HepG2 (cell line): ENCODE data around the gene SAMMSON. TPM values are rescaled to one million over a fixed set of nuclear protein-coding genes. Genes with fewer than 3 reads are reported as not detected.
A peak's percentile ranks its signal among the peaks of the same experiment; 100 is the strongest.

Experiments used
- ATAC-seq: fragments of 200-7000 bp; cut with Tn5 transposase; 3 replicates; pipeline ENCODE4 v1.9.1; 2020; ENCODE audit warnings: mild to moderate bottlenecking, moderate library complexity
- BruUV-seq: library from RNA; stranded (reverse); fragments of 400-500 nt; replicated peaks from 2 replicates; lab custom pipeline; 2021; lab: Mats Ljungman, UMichigan
- CTCF ChIA-PET: fragments of 300-600 bp; formaldehyde crosslinking; extraction: SDS; loops from one replicate; lab custom pipeline; 2021; ENCODE audit warnings: low total read pairs, inconsistent platforms, low intra/inter-chr PET ratio; lab: Yijun Ruan, JAX
- POLR2A ChIA-PET: fragments of 350-600 bp; sonication (Branson Sonifier 250); formaldehyde crosslinking; loops from one replicate; lab custom pipeline; 2020; ENCODE audit warnings: antibody characterized with exemption, inconsistent platforms; lab: Yijun Ruan, JAX
- DNase-seq: peaks from one replicate; pipeline ENCODE4 v3.0.0-alpha.2; 2015; ENCODE audit warnings: low spot score
- FAIRE-seq: peaks from 3 replicates; lab custom pipeline; 2011; peaks lifted over from hg19 to GRCh38; lab: Jason Lieb, UNC
- H2AFZ ChIP-seq: one replicate; pipeline ENCODE4 v1.6.1; 2011; ENCODE audit warnings: low read length, inconsistent platforms
- H3K27ac ChIP-seq: fragments of 300-600 bp; 3 replicates; pipeline ENCODE4 v1.8.0; 2011; ENCODE audit warnings: mixed run types, mild to moderate bottlenecking, mixed read lengths, low read length, inconsistent platforms; ENCODE audit not compliant: insufficient read depth; ENCODE audit errors: extremely low read length
- H3K27me3 ChIP-seq, 2 experiments: fragments of 200-600 bp in 1 of 2; 2 replicates in 1 of 2; 3 replicates in 1 of 2; pipeline versions ENCODE4 v1.6.0 to v1.8.0; 2011; ENCODE audit warnings: low read length in 2 of 2, mild to moderate bottlenecking in 2 of 2, moderate library complexity in 2 of 2, inconsistent platforms in 1 of 2; ENCODE audit not compliant: insufficient read depth in 2 of 2, control insufficient read depth in 1 of 2
- H3K36me3 ChIP-seq, 2 experiments: fragments of 200-600 bp in 1 of 2; replicated peaks in 1 of 2; 2 replicates in 1 of 2; 3 replicates in 1 of 2; pipeline versions ENCODE4 v1.5.1 to v1.8.0; 2011; ENCODE audit warnings: low read length in 2 of 2, inconsistent platforms in 1 of 2; ENCODE audit not compliant: insufficient read depth in 2 of 2, control insufficient read depth in 1 of 2
- H3K4me1 ChIP-seq: 2 replicates; pipeline ENCODE4 v1.5.1; 2012; ENCODE audit warnings: low read length, inconsistent platforms; ENCODE audit not compliant: insufficient read depth
- H3K4me2 ChIP-seq: 2 replicates; pipeline ENCODE4 v1.6.0; 2011; ENCODE audit warnings: low read depth, low read length, inconsistent platforms
- H3K4me3 ChIP-seq, 3 experiments: fragments of 200-600 bp in 1 of 3; sonication (generic), shearing (Covaris generic) in 1 of 3; replicated peaks in 1 of 3; 2 replicates each; pipeline ENCODE4 v1.5.1; 2011 to 2016; ENCODE audit warnings: low read length in 3 of 3, inconsistent platforms in 2 of 3, low read depth in 2 of 3, mild to moderate bottlenecking in 2 of 3, control low read depth in 1 of 3, mixed read lengths in 1 of 3; ENCODE audit not compliant: insufficient read depth in 1 of 3
- H3K79me2 ChIP-seq: one replicate; pipeline ENCODE4 v1.6.1; 2011; ENCODE audit warnings: low read length, inconsistent platforms; ENCODE audit not compliant: insufficient read depth
- H3K9ac ChIP-seq: 2 replicates; pipeline ENCODE4 v1.6.0; 2011; ENCODE audit warnings: mild to moderate bottlenecking, low read depth, low read length, inconsistent platforms; ENCODE audit not compliant: insufficient read depth
- H3K9me3 ChIP-seq: 2 replicates; pipeline ENCODE4 v1.5.1; 2012; ENCODE audit warnings: mild to moderate bottlenecking, low read length
- H4K20me1 ChIP-seq: 2 replicates; pipeline ENCODE4 v1.6.0; 2011; ENCODE audit warnings: inconsistent platforms, mild to moderate bottlenecking, low read length, moderate library complexity; ENCODE audit not compliant: insufficient read depth
- ARNT2 ChIP-seq: sonication (generic); formaldehyde crosslinking; IDR thresholded peaks from 2 replicates; pipeline ENCODE4 v1.8.0; 2022; ENCODE audit warnings: mild to moderate bottlenecking, low read depth, missing genetic modification reagents, moderate library complexity
- CBFB ChIP-seq: sonication (generic); formaldehyde crosslinking; IDR thresholded peaks from 2 replicates; pipeline ENCODE4 v1.4.0; 2020; ENCODE audit warnings: missing genetic modification reagents
- CEBPB ChIP-seq: IDR thresholded peaks from 2 replicates; pipeline ENCODE4 v1.6.1; 2011; ENCODE audit warnings: low read depth, low read length, improper control_type of control experiment, borderline replicate concordance
- CREB1 ChIP-seq, 2 experiments: fragments of 450-650 bp in 1 of 2; IDR thresholded peaks; 2 replicates each; pipeline ENCODE4 v1.6.1; 2016 to 2017; ENCODE audit warnings: control low read depth in 1 of 2, mild to moderate bottlenecking in 1 of 2, missing compliant biosample characterization in 1 of 2, missing genetic modification characterization in 1 of 2
- FOXM1 ChIP-seq: sonication (generic); formaldehyde crosslinking; IDR thresholded peaks from 2 replicates; pipeline ENCODE4 v1.5.0; 2020; ENCODE audit warnings: missing genetic modification reagents
- KDM6A ChIP-seq: IDR thresholded peaks from 2 replicates; pipeline ENCODE4 v1.6.1; 2016; ENCODE audit warnings: low read depth
- MIER3 ChIP-seq: IDR thresholded peaks from 2 replicates; pipeline ENCODE4 v1.6.1; 2016; ENCODE audit warnings: missing compliant biosample characterization, borderline replicate concordance
- RAD51 ChIP-seq: fragments of 450-650 bp; IDR thresholded peaks from 2 replicates; pipeline ENCODE4 v1.6.1; 2016; ENCODE audit warnings: borderline replicate concordance
- SKIL ChIP-seq: sonication (generic); formaldehyde crosslinking; IDR thresholded peaks from 2 replicates; pipeline ENCODE4 v1.8.0; 2022; ENCODE audit warnings: missing genetic modification reagents, mild to moderate bottlenecking, moderate library complexity, borderline replicate concordance
- SRF ChIP-seq: IDR thresholded peaks from 2 replicates; pipeline ENCODE4 v1.6.1; 2011; ENCODE audit warnings: mild to moderate bottlenecking, low read depth, low read length, moderate library complexity
- ZBTB14 ChIP-seq: sonication (generic); formaldehyde crosslinking; IDR thresholded peaks from 2 replicates; pipeline ENCODE4 v1.4.0; 2020; ENCODE audit warnings: missing genetic modification reagents
- ZNF335 ChIP-seq: sonication (generic); formaldehyde crosslinking; IDR thresholded peaks from 2 replicates; pipeline ENCODE4 v1.4.0; 2020; ENCODE audit warnings: missing genetic modification reagents
- ZNF441 ChIP-seq: sonication (generic); formaldehyde crosslinking; IDR thresholded peaks from 2 replicates; pipeline ENCODE4 v1.7.0; 2021; ENCODE audit warnings: missing genetic modification reagents, borderline replicate concordance
- ZNF772 ChIP-seq: sonication (generic); formaldehyde crosslinking; IDR thresholded peaks from 2 replicates; pipeline ENCODE4 v1.5.0; 2020; ENCODE audit warnings: mild to moderate bottlenecking, missing genetic modification reagents
- ZNF879 ChIP-seq: sonication (generic); formaldehyde crosslinking; IDR thresholded peaks from 2 replicates; pipeline ENCODE4 v1.8.1; 2023; ENCODE audit warnings: missing genetic modification reagents
- WGBS: methylation state at CpG from one replicate; pipeline ENCODE4 v1.1.6; 2017; ENCODE audit warnings: low lambda C conversion rate; 5-methylcytosine and 5-hydroxymethylcytosine counted together
- in situ Hi-C: cut with HindIII; loops from 2 replicates; pipeline ENCODE4 v1.10.0; 2017; ENCODE audit warnings: low pct_unique_long_range_greater_than_20kb; ENCODE audit not compliant: extremely low pct_ligation_motif_present
- intact Hi-C: fragments of 100-400 bp; cut with micrococcal nuclease; formaldehyde crosslinking; loops from one replicate; pipeline ENCODE4 v1.10.0; 2022; ENCODE audit not compliant: unreplicated experiment
- polyA plus RNA-seq, 8 experiments: library from polyadenylated mRNA; depleted of rRNA in 3 of 8; stranded (reverse) in 7 of 8; unstranded in 1 of 8; fragments of >200 nt; fragmentation: Illumina TruSeq in 4 of 8; extraction: Trizol in 4 of 8; gene quantifications; 2 replicates each; pipeline versions ENCODE4 v1.2.1 to v1.2.3, GENCODE V29; 2011 to 2016; ENCODE audit warnings: low read depth in 4 of 8, missing spikeins in 1 of 8, mixed read lengths in 1 of 8; ENCODE audit not compliant: insufficient read depth in 1 of 8
- total RNA-seq, 5 experiments: library from RNA; depleted of rRNA; stranded (reverse); fragments of >200 nt; fragmentation: Illumina TruSeq; extraction: Trizol; gene quantifications; 2 replicates each; pipeline ENCODE4 v1.2.3, GENCODE V29; 2016; ENCODE audit warnings: low read depth in 1 of 5

Gene SAMMSON
- total and polyA plus RNA-seq, 2 of the 13 experiments (the other 11 are each of a cell fraction or from before 2014, with no cell fraction given) = not detected

GRCh38 chr3:70094197-70094596 is 94.7 kb downstream of the SAMMSON start:
- ATAC-seq (no peak), FAIRE-seq (no peak), DNase-seq (no peak)
- H3K9me3 ChIP-seq = no peaks in the 10 kb centered on the region
- H2AFZ ChIP-seq = no peak overlapping the region
- no peak overlapping the region for H3K4me2 ChIP-seq
- H3K79me2 ChIP-seq = no peaks in the 10 kb centered on the region
- no peak overlapping the region for H3K4me3 ChIP-seq
- POLR2A ChIA-PET = no interaction called here
- no peaks in the 10 kb centered on the region for H3K4me1 ChIP-seq
- TF ChIP-seq KDM6A (CRISPR knock-in tag) (no peak), CBFB (no peak), ARNT2 (CRISPR knock-in tag) (no peak), ZNF441 (no peak), ZNF335 (CRISPR knock-in tag) (no peak), ZBTB14 (no peak), CREB1 (IDR thresholded peaks at IDR 0.05) (0 out of 2 replicates have a peak, but pooled peaks have one; percentile 7), CREB1 (CRISPR knock-in tag; IDR thresholded peaks at IDR 0.05) (no peak), MIER3 (no peak)
- CTCF ChIA-PET = no interaction called here
- BruUV-seq = no TSS peak
- H3K27me3 ChIP-seq = peaks cover 0 to 3% of the 10 kb centered on the region in 2 experiments; a peak in 1 of 5 replicates
- no peaks in the 10 kb centered on the region for H4K20me1 ChIP-seq
- in situ Hi-C loops (no loop called here), intact Hi-C loops (no loop called here)
- H3K27ac ChIP-seq = no peak overlapping the region
- H3K9ac ChIP-seq = no peak overlapping the region
- H3K36me3 ChIP-seq = no peaks in the 10 kb centered on the region
- 5% methylated on average over 3 of the region's 3 CpGs for whole genome bisulfite sequencing

GRCh38 chr3:70095260-70095659 is 95.7 kb downstream of the SAMMSON start:
- DNase-seq (no peak), FAIRE-seq (no peak), ATAC-seq (no peak)
- Histone ChIP-seq H3K9ac (no peak overlapping the region), H3K27me3 (peaks cover 0 to 3% of the 10 kb centered on the region in 2 experiments; a peak in 1 of 5 replicates), H2AFZ (no peak overlapping the region), H3K27ac (no peak overlapping the region), H3K79me2 (no peaks in the 10 kb centered on the region), H3K4me1 (no peaks in the 10 kb centered on the region), H3K4me2 (no peak overlapping the region), H4K20me1 (no peaks in the 10 kb centered on the region), H3K9me3 (no peaks in the 10 kb centered on the region), H3K36me3 (no peaks in the 10 kb centered on the region), H3K4me3 (no peak overlapping the region)
- 78% methylated on average over 2 of the region's 2 CpGs for WGBS
- in situ Hi-C loops = no loop called here
- CTCF ChIA-PET = no interaction called here
- POLR2A ChIA-PET = no interaction called here
- intact Hi-C loops = no loop called here
- BruUV-seq = no TSS peak
- TF ChIP-seq FOXM1 (CRISPR knock-in tag) (no peak), CEBPB (peak; percentile 35; the same call in 1 of the 2 replicates), SKIL (CRISPR knock-in tag) (no peak), ZNF879 (no peak), RAD51 (no peak), SRF (no peak), ZNF772 (CRISPR knock-in tag) (no peak)
